HCT116 (cell line): ENCODE results near the gene GPRIN2.

Experiments
- ELF1 ChIP-seq: IDR thresholded peaks from 2 replicates; pipeline ENCODE4 v1.6.1; 2012; ENCODE audit warnings: low read depth, borderline replicate concordance
- EZH2 ChIP-seq: fragments of 200-600 bp; sonication (generic); IDR thresholded peaks from 2 replicates; pipeline ENCODE4 v1.6.1; 2017; ENCODE audit warnings: antibody characterized with exemption, mixed run types
- POLR2A ChIP-seq: IDR thresholded peaks from 2 replicates; pipeline ENCODE4 v1.7.0; 2011; ENCODE audit warnings: borderline replicate concordance; ENCODE audit not compliant: insufficient read depth, insufficient read length; ENCODE audit errors: extremely low read depth
- SIN3A ChIP-seq: IDR thresholded peaks from 2 replicates; pipeline ENCODE4 v1.6.1; 2012; ENCODE audit warnings: low read depth
- TF ChIP-seq, protein P1 (sequence below), 3 experiments: fragments of 200-600 bp in 1 of 3; sonication (generic) in 1 of 3; IDR thresholded peaks in 2 of 3; conservative IDR thresholded peaks in 1 of 3; 2 replicates each; pipeline ENCODE4 v1.5.1; 2012 to 2017; ENCODE audit warnings: low read depth in 2 of 3, low read length in 2 of 3, antibody characterized with exemption in 1 of 3, borderline replicate concordance in 1 of 3, control low read depth in 1 of 3, mild to moderate bottlenecking in 1 of 3, mixed read lengths in 1 of 3, mixed run types in 1 of 3, moderate library complexity in 1 of 3; ENCODE audit not compliant: insufficient read depth in 1 of 3

DNA sequence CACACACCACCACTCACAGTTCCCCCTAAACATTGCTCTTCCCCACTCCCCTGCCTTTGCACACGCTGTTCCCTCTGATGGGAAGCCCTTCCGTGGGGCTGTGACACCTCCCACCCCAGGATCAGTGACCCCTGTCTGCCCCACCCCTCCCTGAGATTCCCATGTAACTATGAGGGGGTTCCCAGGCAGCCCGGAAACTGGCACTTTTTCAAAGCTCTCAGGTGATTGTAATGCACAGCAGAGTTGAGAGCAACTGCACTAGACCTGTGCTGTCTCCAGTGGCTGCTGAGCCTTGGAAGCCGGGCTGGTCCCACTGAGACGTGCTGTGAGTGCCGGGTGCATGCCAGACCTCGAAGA lies 29.8 kb downstream of the GPRIN2 start:
- TF ChIP-seq EZH2 = no peak
- no peak for TF ChIP-seq SIN3A
- TF ChIP-seq, protein P1, sequence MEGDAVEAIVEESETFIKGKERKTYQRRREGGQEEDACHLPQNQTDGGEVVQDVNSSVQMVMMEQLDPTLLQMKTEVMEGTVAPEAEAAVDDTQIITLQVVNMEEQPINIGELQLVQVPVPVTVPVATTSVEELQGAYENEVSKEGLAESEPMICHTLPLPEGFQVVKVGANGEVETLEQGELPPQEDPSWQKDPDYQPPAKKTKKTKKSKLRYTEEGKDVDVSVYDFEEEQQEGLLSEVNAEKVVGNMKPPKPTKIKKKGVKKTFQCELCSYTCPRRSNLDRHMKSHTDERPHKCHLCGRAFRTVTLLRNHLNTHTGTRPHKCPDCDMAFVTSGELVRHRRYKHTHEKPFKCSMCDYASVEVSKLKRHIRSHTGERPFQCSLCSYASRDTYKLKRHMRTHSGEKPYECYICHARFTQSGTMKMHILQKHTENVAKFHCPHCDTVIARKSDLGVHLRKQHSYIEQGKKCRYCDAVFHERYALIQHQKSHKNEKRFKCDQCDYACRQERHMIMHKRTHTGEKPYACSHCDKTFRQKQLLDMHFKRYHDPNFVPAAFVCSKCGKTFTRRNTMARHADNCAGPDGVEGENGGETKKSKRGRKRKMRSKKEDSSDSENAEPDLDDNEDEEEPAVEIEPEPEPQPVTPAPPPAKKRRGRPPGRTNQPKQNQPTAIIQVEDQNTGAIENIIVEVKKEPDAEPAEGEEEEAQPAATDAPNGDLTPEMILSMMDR (IDR thresholded peaks at IDR 0.05 in 2 of 3, conservative IDR thresholded peaks at IDR 0.05 in 1 of 3; ENCODE audit: borderline replicate concordance in 1 of 3, insufficient read depth in 1 of 3, low read depth in 2 of 3, low read length in 2 of 3) = no peak
- TF ChIP-seq ELF1 = no peak
- TF ChIP-seq POLR2A = no peak
